Measurements from ENCODE around the gene SHROOM1.

The SHROOM1 gene

DNA sequence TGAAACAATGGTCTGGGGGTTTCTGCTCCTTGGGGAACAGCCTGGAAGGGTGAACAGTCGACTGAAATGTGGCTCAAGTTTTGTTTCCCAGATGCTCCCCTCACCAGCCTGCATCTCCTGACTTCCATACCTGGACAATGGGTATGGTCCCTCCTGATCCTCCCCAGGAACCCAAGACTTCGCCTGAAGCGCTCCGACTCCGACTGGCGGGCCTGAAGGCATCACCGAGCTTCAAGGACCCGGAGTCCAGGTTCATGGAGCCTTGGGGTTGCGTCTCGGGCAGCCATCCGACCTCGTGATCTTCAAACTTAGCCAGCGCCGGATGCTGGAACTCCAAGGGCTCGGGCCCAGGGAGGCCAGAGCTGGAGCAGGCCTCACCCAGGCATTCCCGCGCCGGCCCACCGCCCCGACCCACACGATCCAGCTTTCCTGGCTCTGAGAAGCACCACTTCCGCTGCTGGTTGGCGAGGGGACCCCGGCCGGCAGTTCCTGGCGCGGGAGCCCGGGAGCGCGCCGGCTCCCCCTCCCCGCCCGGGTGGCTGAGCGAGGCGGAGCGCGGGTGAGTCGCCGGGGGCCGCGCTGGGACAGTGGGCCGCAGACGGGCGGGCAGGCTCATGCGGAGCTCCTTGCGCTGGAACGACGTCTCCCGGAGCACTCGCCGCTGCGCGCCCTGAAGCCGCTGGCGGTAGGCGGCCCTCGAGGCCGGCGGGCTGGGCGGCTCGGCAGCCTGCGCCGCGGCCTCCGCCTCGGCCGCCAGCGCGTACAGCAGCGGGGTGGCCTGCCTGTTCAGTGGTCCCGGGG, 5.2 kb downstream of the SHROOM1 start:
- DNase-seq (ENCODE audit: extremely low read depth in 1 of 2, low read depth in 1 of 2), result no peak

GRCh38 chr5:132824426-132824825, 6.0 kb downstream of the SHROOM1 start:
- DNase-seq (ENCODE audit: extremely low read depth in 1 of 2, low read depth in 1 of 2), result no peak

DNA sequence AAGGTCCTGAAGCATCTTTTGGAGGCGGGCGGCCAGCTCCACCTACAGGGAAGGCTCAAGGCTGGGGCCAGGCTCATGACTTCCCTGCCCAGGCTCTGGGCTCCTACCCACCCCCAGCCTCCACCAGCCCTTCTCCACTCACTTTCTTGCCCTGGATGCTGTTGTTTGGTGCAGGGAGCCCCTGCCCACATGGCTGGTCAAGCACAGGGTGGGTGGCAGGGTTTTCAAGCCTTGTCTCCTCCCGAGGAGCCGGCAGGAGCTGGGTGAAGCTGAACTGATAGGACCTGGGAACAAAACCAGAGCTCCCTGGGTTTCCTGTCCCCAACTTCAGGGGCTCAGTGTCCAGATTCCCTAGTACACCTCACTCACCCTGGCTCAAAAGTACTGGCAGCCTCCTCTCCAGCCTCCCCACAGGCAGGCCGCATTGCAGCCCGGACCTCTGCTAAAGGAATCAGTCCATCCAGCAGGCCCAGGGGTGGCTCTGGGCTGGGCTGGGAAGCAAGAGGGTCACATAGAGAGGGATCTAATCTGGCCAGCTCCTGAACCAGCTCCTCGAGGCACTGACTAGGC, 6.9 kb downstream of the SHROOM1 start:
- no peak for DNase-seq (ENCODE audit: extremely low read depth in 1 of 2, low read depth in 1 of 2)

DNA sequence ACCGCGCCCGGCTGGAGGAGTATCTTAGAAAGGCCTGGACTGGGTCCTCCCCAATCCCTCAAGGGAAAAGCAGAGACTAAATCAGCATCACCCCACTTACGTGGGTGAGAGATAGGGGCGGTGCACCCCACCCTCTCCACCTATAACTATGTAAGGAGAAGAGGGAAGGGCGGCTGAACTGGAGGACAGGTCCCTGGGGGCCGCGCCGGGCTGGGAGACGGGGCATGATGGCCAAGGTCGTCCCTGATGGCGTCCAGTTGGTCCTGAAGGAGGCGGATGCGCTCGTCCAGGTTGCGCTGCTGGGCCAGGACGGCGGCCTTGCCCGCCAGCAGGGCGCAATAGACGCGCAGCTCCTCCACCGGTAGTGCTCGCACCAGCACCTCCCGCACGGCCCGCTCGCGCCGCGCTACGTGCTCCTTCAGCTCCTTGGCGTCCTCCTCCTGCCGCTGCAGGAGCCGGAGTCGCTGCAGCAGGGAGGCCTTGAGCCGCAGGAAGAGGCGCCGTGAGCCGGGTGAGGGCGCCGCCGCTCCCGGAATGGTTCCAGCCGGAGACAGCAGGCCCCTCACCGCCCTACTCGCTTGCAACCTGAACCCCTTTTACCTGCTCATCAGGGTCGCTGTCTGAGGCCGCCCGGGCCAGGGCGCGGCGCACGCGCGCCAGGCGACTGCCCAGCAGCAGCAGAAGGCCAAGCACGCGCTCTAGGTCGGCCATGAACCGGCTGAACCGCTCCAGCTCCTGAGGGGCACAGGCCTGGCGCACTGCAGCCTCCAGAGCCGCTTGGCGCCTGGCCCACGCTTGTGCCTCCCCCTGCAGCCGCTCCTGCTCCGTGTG, 7.6 kb downstream of the SHROOM1 start:
- DNase-seq (ENCODE audit: extremely low read depth in 1 of 2, low read depth in 1 of 2), result no peak

- DNase-seq (ENCODE audit: extremely low read depth in 1 of 2, low read depth in 1 of 2), result no peak
Measured at GRCh38 chr5:132821791-132822190, 8.7 kb downstream of the SHROOM1 start.

DNA sequence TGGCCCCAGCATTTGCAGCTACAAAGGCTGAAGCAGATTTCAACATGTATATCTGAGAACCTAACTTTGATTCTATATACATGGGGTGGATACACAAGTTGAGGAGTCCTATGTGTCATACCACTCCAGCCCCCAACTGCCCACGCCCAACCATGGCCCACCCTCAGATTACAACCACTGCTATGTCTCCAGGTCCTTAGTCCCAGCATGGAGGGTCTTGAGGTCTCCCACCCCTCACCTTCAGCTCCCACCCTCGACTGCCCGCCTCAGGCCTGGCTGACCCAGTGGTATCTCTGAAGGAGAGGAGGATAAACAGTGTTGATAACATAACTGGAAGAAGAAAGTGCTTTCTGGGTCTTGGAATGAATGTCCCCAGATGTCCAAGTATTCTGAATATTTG, 9.1 kb downstream of the SHROOM1 start:
- DNase-seq (ENCODE audit: extremely low read depth in 1 of 2, low read depth in 1 of 2), result no peak

GRCh38 chr5:132820162-132820754, 10.2 kb downstream of the SHROOM1 start:
- DNase-seq (ENCODE audit: extremely low read depth in 1 of 2, low read depth in 1 of 2), result peak; percentile 81 to 84

DNA sequence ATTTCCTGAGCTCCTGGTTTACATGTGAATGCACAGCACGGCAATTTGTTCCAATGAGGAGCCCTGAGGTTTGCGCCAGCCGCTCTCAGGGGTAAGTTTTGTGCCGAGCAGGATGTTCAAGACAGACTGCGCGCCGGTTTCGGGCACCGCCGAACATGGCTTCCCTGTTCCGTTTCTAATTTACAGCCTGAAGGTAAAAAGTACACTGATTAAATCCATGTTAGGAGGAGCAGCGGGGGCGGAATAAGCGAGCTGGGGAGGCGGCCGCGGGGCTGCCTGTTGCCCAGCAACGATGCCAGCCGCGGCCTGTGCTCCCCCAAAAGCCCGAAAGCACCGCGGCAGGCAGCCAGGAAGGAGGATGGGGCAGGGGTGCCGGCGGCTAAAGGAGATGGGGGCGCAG, 11.0 kb downstream of the SHROOM1 start:
- no peak for DNase-seq (ENCODE audit: extremely low read depth in 1 of 2, low read depth in 1 of 2)

DNA sequence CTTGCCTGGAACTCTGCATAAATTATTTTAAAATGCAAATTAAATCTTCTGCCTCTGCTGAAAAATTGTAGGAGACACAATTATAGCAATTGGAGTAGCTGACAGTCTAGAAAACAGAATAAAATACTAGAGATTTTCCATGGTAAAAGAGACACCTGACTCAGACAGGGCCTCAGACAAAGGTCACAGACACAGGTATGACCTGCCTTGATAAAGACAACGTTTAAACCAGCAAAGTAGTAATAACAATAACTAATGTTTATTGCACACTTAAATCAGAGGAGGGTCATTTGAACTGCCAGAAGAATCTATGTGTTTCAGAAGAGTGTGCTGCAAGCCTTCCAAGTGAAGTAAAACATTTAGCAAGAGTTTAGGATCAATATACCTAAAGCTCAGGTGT, 13.4 kb downstream of the SHROOM1 start:
- no peak for DNase-seq (ENCODE audit: extremely low read depth in 1 of 2, low read depth in 1 of 2)

- DNase-seq (ENCODE audit: extremely low read depth in 1 of 2, low read depth in 1 of 2), result no peak
Measured at GRCh38 chr5:132816554-132816953, 13.9 kb downstream of the SHROOM1 start.

DNA sequence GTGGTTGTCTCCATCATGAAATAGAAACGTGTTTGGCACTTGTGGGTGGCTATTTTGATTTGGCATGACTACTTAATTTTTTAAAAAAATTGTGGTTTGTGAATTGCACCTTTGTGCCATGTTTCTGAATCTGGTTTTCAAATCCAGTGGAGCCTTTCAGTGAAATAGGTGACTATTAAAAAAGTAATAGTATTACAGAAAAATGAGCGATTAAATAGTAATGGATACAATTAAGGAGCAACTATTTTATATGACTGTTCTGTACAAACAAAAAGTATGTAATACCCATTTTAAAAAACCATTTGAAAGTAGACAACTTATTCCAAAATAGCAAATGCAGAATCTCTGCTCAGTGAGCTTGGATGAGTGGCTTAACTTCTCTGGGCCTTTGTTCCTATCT, 14.4 kb downstream of the SHROOM1 start:
- DNase-seq (ENCODE audit: extremely low read depth in 1 of 2, low read depth in 1 of 2), result no peak

- DNase-seq (ENCODE audit: extremely low read depth in 1 of 2, low read depth in 1 of 2), result no peak
Measured at GRCh38 chr5:132815454-132815853, 15.0 kb downstream of the SHROOM1 start.

DNA sequence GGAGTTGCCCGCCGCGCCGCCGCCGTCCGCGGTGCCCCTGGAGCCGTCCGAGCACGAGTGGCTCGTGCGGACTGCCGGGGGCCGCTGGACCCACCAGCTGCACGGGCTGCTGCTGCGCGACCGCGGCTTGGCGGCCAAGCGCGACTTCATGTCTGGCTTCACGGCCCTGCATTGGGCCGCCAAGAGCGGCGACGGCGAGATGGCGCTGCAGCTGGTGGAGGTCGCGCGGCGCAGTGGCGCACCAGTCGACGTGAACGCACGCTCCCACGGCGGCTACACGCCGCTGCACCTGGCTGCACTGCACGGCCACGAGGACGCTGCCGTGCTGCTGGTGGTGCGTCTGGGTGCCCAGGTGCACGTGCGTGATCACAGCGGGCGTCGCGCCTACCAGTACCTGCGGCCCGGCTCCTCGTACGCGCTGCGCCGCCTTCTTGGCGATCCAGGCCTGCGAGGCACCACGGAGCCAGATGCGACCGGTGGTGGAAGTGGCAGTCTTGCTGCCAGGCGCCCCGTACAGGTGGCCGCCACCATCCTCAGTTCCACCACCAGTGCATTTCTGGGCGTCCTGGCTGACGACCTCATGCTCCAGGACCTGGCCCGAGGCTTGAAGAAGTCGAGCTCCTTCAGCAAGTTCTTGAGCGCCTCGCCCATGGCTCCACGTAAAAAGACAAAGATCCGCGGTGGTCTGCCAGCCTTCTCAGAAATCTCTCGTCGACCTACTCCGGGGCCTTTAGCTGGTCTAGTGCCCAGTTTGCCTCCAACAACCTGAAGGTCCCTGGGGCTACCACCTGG, 15.7 kb downstream of the SHROOM1 start:
- no peak for DNase-seq (ENCODE audit: extremely low read depth in 1 of 2, low read depth in 1 of 2)

DNA sequence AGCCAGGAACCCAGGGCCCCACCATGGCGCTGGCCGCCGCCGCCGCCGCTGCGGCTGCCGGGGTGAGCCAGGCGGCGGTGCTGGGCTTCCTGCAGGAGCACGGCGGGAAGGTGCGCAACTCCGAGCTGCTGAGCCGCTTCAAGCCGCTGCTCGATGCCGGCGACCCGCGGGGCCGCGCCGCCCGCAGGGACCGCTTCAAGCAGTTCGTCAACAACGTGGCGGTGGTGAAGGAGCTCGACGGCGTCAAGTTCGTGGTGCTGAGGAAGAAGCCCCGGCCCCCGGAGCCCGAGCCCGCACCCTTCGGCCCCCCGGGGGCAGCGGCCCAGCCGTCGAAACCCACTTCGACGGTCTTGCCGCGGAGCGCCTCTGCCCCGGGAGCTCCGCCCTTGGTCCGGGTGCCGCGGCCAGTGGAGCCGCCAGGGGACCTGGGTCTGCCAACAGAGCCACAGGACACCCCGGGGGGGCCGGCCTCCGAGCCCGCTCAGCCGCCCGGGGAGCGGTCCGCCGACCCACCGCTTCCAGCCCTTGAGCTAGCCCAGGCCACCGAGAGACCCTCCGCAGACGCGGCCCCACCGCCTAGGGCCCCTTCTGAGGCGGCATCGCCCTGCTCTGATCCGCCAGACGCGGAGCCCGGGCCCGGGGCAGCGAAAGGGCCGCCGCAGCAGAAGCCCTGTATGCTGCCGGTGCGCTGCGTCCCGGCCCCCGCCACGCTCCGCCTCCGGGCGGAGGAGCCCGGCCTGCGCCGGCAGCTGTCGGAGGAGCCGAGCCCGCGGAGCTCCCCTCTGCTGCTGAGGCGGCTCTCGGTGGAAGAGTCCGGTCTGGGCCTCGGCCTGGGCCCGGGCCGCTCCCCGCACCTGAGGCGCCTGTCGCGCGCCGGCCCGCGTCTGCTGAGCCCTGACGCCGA, 16.6 kb downstream of the SHROOM1 start:
- DNase-seq (ENCODE audit: extremely low read depth in 1 of 2, low read depth in 1 of 2), result no peak

DNA sequence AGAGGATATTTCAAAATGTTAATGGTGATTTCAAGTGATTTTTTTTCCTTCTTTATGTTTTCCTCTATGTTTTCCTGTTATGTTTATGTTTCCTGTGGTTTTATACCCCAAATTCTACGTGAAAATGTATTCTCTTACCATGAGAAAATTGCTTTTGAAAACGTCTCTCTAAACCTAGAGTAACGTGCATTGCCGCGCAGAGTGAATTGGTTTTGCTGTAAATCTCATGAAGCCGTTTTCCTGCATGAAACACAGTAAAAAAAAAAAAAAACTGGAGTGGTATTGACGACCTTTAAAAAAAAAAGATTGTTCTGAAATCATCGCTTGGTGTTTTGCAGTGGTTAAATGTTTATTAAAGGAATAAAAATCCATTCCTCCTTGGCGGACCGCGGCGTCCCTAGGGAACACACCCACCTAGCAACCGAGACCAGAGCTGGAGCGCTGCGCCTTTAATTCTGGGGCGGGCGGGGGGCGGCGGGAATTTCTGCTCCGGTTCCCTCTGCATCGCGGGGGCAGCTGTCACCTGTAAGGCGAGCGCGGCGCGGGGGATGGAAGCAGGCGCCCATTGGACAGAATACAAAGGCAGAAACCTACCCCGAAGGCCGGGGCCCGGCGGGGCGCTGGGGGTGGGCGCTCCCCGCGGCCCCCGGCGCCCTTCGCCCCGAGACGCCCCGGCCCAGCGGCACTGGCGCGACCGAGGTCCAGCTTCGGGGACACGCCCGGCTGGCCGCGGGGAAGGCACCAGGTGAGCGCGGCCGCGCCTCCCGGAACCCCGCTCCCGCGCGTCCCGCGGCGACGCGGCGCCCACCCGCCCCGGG, 17.5 kb downstream of the SHROOM1 start, which contains the start of gene SOWAHA:
TSS of gene SOWAHA (plus strand) at position 522 of the 818 bp plus-strand sequence. CDS start 320 bp downstream, outside the sequence.
- DNase-seq (ENCODE audit: extremely low read depth in 1 of 2, low read depth in 1 of 2), result no peak

GRCh38 chr5:132812123-132812765, 18.2 kb downstream of the SHROOM1 start:
- no peak for DNase-seq (ENCODE audit: extremely low read depth in 1 of 2, low read depth in 1 of 2)

- DNase-seq (ENCODE audit: extremely low read depth in 1 of 2, low read depth in 1 of 2), result no peak
Measured at GRCh38 chr5:132810605-132811004, 19.8 kb downstream of the SHROOM1 start.

DNA sequence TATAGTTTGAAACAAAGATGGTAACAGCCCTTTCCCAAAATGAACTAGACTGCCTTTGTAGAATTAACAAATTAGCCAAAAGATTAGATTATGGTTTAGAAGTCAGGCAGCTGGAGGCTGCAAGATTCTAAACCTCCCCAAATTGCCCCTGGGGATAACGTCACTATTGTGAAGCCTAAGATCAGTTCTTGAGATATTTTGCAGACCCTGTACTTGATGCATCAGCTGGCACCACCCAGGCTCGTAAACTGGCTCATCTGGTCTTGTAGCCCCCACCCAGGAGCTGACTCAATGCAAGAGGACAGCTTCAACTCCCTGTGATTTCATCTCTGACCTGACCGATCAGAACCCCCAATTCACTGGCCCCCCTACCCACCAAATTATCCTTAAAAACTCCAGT, 21.6 kb downstream of the SHROOM1 start:
- DNase-seq (ENCODE audit: extremely low read depth in 1 of 2, low read depth in 1 of 2), result no peak

Measured in activated CD8-positive, alpha-beta memory T cell treated with anti-CD3 and anti-CD28 coated beads for 1 hour (primary cell).